NCI-H345 (cell line): ENCODE measurements around the gene MGME1.
"Not testable (repeated sequence)": the region's sequence is repeated elsewhere in the genome, so short reads cannot be mapped to it uniquely, and the experiment has no call there.

Source experiments
- DNase-seq: peaks from one replicate; lab custom pipeline; 2025; lab: John Stamatoyannopoulos, UW

MGME1 gene

DNA sequence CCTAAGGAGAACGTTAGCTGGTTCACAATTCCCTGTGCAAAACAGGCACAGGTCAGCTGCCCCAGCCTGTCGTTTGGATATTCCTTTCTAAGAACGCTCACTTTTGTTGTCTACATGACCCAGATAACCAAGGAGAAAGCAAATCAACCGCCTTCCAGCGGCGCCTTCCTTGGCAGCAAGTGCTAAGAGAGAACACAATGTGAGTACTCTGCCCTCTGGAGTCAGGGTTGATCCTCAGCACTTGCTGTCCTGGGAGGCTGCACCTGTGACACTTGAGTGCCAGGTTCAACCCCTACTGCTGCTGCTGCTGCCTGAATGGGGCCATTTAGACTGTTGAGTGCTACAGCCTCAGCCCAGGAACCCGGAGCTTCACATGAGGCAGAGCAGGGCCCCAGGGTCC, 52.1 kb downstream of the MGME1 start:
- DNase-seq, result no peak

DNA sequence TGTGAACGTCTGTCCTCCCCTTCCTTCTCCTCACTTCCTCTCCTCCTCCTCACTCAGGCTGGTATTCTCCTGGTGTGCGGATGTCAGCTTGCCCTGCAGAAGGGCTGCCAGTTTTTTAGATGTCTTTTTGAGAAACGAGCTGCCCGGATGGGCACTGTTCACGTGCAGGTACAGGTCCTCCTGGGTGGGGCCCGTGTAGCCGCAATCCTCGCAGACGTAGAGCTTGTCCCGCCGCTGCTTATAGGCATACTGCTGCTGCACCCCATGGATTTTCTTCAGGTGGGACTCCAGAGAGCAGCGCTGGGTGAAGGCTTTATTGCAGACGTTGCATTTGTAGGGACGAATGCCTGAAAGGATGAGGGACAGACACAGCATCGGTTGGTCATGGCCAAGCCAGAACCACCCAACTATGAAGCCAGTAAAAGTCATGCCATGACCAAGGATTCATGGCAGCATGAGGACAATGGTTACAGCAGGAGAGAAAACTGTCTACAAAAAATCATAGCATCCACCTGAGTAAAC, 55.8 kb downstream of the MGME1 start:
- no peak for DNase-seq

DNA sequence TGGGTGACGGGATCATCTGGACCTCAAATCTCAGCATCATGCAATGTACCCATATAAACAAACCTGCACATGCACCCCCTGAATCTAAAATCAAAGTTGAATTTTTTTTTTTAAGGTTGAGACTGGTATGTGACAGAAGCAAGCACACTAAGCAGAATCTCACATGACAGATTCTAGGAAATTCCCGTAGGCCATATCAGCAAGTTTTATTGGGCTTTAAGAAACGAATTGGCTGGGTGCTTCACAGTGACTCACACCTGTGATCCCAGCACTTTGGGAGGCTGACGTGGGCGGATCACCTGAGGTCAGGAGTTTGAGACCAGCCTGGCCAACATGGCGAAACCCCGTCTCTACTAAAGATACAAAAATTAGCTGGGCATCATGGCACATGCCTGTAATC, 58.2 kb downstream of the MGME1 start:
- not testable (repeated sequence) for DNase-seq

DNA sequence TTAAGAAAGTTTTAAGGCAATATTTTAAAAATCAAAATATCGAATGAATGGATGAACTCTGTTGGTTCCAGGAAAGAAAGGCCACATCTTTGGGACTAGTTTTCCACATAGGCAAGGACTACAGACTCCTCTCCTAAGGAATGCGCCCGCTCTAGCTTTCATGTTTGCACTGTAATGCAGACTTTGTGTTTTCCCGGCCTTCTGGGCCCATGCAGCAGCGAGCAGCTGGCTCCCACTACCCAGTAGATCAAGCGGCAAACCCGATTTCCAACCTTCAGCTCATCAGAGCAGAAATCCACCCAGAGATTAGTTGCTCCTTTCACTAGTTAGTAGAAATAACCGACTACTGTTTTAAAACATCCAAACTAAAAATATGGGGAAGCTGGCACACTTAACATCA, 61.2 kb downstream of the MGME1 start:
- no peak for DNase-seq

DNA sequence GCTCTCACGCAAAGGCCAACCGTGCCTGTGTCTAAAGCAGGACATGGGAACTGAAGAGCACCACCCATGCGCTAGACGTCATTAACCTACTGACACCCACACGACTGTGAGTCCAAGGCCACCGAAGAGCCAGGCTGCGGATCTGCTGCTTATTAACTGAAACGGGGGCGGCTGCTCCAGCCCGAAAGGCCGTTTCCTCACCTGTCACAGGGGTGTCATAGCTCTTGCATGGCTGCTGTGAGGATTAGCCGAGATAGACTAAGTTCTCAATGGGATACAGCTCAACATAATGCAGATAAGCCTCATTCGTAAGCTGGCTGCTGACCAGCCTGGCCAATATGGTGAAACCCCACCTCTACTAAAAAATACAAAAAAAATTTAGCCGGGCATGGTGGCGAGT, 62.2 kb downstream of the MGME1 start:
- DNase-seq, result no peak

DNA sequence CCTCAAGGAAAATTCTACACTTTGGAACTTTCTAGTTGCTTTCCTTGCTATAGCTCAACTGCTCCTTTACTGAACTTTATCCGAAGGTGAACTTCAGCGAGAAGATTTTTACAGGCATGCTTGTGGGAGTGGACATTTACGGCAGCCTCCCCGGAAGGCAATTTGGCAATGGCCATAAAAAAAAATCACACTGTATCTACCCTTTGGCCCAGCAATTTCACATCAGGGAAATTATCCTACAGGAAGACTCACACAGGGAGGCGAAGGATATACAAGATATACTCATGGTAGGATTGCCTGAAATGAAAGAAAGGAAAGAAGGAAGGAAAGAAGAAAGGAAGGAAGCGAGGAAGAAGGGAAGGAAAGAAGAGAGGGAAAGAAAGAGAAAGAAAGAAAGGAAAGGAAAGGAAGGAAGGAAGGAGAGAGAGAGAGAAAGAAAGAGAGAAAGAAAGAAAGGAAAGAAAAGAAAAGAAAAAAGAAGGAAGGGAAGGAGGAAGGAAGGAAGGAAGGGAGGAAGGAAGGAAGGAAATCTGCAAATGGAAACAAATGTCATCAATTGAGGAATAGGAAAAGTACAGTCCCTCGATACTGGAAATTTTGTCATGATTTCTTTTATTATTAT, 63.2 kb downstream of the MGME1 start:
- no peak for DNase-seq

DNA sequence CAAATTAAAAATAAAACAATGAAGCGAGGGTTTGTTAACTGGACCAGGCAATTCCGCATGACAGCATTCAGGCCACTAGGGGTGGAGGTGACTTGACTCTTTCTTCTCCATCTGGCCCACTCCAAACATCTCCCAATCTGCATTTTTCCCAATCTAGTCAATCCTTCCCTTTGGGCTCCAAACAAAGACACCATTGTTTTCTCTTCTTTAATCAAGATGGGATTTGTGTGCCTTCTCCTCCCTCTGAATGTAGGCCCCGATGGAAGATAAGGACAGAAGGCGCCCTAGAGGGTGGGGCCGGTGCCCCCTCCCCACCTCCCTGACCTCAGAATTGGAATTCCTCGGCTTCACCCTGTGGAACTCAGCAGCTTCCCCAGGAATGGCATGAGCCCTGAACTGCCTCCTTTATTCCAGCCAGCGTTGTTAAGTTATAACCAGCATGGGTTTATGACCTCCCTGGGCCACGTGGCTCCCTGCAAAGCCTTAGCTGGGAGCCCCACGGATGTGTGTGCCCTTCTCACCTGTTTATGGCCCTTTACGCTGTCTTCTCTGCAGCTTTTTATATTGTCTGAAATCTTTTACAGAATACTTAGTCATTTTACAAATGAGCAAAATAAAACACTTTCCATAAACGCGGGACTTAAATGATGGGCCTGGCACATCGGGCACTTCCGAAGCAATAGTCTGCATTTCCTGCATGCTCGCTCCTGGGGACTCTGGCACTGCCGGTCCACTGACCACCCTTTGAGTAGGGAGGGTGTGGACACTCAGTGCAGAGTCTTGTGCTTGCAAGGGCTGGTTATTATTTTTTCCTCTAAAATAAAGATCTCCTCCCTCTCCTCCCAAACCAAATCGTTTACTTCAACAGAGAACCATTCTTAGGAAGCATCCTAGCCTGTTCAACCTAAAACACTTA, 64.4 kb downstream of the MGME1 start:
- DNase-seq, result no peak

DNA sequence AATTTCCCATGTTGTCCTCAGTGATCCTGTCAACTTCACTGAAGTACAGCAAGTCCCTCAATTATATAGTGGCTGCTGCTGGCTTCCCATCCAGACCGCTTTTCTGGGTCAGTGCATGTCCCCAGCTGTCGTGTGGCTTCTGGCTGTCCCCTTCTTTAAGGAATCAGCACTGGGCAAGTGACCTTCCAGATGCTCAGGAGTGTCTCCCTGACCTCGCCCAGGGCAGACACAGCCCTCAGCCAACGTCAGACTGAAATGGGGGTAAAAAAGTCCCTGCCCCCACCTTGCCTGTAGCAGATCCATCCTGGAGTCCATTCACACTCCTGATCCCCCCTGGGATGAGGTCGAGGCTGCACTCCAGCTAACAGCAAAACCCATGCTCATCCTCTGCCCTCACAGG, 65.2 kb downstream of the MGME1 start:
- no peak for DNase-seq

DNA sequence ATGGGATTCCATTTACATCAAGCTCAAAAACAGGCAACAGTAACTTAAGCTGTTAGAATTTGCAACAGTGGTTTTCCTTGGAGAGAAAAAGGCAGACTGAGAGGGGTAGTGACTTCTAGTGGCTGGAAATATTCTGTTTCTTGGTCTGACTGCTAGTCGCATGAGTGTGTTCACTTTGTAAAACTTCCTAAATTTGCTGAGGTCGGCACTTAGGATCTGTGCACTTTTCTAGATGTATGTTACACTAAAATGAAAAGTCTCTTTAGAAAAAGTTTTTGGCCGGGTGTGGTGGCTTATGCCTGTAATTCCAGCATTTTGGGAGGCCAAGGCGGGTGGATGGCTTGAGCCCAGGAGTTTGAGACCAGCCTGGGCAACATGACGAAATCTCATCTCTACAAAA, 70.2 kb downstream of the MGME1 start:
- DNase-seq, result no peak
